ENCODE measurements around the gene HSPG2. TPM values are rescaled to one million over a fixed set of nuclear protein-coding genes. Genes with fewer than 3 reads are reported as not detected.
A peak's percentile ranks its signal among the peaks of the same experiment; 100 is the strongest.

HSPG2 gene
- total and polyA plus RNA-seq, 9 of the 15 experiments (the other 6 are each of a cell fraction or from before 2014, with no cell fraction given): 0.14 to 160 (median 15.7) TPM

DNA sequence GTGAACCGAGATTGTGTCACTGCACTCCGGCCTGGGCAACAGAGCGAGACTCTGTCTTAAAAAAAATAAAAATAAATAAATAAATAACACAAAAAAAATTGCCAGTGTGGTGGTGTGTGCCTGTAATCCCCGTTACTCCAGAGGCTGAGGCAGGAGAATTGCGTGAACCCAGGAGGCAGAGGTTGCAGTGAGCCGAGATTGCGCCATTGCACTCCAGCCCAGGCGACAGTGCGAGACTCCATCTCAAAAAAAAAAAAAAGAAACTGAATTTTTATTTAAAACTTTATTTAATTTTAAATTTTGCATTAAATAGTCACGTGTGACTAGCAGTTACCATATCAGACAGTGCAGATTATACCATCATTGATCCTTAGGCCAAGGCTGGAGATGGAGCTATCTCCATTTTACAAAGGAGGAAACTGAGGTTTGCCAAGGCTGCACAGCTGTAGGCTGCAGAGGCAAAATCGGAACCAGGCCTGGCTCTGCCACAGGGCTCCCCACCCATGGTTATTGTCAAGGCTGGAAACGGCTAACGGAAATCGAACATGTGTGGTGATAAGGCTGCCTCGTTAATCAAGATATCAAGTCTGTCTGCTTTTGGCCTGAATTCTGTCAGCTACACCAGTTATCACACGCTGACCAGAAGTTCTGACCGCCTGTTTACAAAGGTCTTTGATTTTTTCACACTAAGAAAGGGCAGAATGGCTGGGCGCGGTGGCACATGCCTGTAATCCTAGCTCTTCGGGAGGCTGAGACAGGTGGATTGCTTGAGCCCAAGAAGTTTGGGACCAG, 20.5 kb downstream of the HSPG2 start (continued):
- no peak for TF ChIP-seq NKRF (IDR thresholded peaks at IDR 0.05; ENCODE audit: borderline replicate concordance)
- no peak for TF ChIP-seq HCFC1 (IDR thresholded peaks at IDR 0.05; ENCODE audit: low read depth, low read length)
- TF ChIP-seq, protein P1, sequence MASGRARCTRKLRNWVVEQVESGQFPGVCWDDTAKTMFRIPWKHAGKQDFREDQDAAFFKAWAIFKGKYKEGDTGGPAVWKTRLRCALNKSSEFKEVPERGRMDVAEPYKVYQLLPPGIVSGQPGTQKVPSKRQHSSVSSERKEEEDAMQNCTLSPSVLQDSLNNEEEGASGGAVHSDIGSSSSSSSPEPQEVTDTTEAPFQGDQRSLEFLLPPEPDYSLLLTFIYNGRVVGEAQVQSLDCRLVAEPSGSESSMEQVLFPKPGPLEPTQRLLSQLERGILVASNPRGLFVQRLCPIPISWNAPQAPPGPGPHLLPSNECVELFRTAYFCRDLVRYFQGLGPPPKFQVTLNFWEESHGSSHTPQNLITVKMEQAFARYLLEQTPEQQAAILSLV (tag; IDR thresholded peaks at IDR 0.05): no peak
- TF ChIP-seq, protein P2, sequence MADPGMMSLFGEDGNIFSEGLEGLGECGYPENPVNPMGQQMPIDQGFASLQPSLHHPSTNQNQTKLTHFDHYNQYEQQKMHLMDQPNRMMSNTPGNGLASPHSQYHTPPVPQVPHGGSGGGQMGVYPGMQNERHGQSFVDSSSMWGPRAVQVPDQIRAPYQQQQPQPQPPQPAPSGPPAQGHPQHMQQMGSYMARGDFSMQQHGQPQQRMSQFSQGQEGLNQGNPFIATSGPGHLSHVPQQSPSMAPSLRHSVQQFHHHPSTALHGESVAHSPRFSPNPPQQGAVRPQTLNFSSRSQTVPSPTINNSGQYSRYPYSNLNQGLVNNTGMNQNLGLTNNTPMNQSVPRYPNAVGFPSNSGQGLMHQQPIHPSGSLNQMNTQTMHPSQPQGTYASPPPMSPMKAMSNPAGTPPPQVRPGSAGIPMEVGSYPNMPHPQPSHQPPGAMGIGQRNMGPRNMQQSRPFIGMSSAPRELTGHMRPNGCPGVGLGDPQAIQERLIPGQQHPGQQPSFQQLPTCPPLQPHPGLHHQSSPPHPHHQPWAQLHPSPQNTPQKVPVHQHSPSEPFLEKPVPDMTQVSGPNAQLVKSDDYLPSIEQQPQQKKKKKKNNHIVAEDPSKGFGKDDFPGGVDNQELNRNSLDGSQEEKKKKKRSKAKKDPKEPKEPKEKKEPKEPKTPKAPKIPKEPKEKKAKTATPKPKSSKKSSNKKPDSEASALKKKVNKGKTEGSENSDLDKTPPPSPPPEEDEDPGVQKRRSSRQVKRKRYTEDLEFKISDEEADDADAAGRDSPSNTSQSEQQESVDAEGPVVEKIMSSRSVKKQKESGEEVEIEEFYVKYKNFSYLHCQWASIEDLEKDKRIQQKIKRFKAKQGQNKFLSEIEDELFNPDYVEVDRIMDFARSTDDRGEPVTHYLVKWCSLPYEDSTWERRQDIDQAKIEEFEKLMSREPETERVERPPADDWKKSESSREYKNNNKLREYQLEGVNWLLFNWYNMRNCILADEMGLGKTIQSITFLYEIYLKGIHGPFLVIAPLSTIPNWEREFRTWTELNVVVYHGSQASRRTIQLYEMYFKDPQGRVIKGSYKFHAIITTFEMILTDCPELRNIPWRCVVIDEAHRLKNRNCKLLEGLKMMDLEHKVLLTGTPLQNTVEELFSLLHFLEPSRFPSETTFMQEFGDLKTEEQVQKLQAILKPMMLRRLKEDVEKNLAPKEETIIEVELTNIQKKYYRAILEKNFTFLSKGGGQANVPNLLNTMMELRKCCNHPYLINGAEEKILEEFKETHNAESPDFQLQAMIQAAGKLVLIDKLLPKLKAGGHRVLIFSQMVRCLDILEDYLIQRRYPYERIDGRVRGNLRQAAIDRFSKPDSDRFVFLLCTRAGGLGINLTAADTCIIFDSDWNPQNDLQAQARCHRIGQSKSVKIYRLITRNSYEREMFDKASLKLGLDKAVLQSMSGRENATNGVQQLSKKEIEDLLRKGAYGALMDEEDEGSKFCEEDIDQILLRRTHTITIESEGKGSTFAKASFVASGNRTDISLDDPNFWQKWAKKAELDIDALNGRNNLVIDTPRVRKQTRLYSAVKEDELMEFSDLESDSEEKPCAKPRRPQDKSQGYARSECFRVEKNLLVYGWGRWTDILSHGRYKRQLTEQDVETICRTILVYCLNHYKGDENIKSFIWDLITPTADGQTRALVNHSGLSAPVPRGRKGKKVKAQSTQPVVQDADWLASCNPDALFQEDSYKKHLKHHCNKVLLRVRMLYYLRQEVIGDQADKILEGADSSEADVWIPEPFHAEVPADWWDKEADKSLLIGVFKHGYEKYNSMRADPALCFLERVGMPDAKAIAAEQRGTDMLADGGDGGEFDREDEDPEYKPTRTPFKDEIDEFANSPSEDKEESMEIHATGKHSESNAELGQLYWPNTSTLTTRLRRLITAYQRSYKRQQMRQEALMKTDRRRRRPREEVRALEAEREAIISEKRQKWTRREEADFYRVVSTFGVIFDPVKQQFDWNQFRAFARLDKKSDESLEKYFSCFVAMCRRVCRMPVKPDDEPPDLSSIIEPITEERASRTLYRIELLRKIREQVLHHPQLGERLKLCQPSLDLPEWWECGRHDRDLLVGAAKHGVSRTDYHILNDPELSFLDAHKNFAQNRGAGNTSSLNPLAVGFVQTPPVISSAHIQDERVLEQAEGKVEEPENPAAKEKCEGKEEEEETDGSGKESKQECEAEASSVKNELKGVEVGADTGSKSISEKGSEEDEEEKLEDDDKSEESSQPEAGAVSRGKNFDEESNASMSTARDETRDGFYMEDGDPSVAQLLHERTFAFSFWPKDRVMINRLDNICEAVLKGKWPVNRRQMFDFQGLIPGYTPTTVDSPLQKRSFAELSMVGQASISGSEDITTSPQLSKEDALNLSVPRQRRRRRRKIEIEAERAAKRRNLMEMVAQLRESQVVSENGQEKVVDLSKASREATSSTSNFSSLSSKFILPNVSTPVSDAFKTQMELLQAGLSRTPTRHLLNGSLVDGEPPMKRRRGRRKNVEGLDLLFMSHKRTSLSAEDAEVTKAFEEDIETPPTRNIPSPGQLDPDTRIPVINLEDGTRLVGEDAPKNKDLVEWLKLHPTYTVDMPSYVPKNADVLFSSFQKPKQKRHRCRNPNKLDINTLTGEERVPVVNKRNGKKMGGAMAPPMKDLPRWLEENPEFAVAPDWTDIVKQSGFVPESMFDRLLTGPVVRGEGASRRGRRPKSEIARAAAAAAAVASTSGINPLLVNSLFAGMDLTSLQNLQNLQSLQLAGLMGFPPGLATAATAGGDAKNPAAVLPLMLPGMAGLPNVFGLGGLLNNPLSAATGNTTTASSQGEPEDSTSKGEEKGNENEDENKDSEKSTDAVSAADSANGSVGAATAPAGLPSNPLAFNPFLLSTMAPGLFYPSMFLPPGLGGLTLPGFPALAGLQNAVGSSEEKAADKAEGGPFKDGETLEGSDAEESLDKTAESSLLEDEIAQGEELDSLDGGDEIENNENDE (IDR thresholded peaks at IDR 0.05; ENCODE audit: low read depth, low read length): no peak
- TF ChIP-seq E2F3 (CRISPR knock-in tag; IDR thresholded peaks at IDR 0.05): no peak
- no peak for TF ChIP-seq RBM25 (IDR thresholded peaks at IDR 0.05; ENCODE audit: low read depth, low read length, severe bottlenecking)
- no peak for TF ChIP-seq NR2C2 (CRISPR knock-in tag; IDR thresholded peaks at IDR 0.05)
- no peak for TF ChIP-seq NR2C2 (tag; IDR thresholded peaks at IDR 0.05)
- TF ChIP-seq, protein P3, sequence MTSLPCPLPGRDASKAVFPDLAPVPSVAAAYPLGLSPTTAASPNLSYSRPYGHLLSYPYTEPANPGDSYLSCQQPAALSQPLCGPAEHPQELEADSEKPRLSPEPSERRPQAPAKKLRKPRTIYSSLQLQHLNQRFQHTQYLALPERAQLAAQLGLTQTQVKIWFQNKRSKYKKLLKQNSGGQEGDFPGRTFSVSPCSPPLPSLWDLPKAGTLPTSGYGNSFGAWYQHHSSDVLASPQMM (CRISPR knock-in tag; IDR thresholded peaks at IDR 0.05): no peak
- TF ChIP-seq EP400 (IDR thresholded peaks at IDR 0.05): peak; percentile 22; the same call in 1 of the 2 replicates
- no peak for TF ChIP-seq ILK (tag; IDR thresholded peaks at IDR 0.05; ENCODE audit: borderline replicate concordance, low read depth)
